CD4-positive, alpha-beta T cell (primary cell): Measurements from ENCODE around the gene ADAM11. TPM values are rescaled to one million over a fixed set of nuclear protein-coding genes. Genes with fewer than 3 reads are reported as not detected.

ENCODE experiments used
- ATAC-seq: fragments of 200-7000 bp; cut with Tn5 transposase; one replicate; pipeline ENCODE4 v1.10.0; 2022; ENCODE audit warnings: mild to moderate bottlenecking; ENCODE audit not compliant: poor library complexity
- CTCF ChIA-PET: fragments of 350-600 bp; sonication (Branson Sonifier 250); formaldehyde crosslinking; loops from one replicate; lab custom pipeline; 2021; ENCODE audit warnings: antibody characterized with exemption, inconsistent platforms; lab: Charles Lee
- POLR2A ChIA-PET: fragments of 350-600 bp; sonication (Branson Sonifier 250); formaldehyde crosslinking; loops from one replicate; lab custom pipeline; 2021; ENCODE audit warnings: antibody characterized with exemption, inconsistent platforms; lab: Charles Lee
- DNase-seq, 14 experiments: peaks; one replicate each; pipeline ENCODE4 v3.0.0-alpha.2; 2013 to 2020; ENCODE audit warnings: mixed read lengths in 2 of 14
- H3K27ac ChIP-seq, 2 donors: one replicate each; pipeline versions ENCODE4 v1.5.1 to v1.7.0; 2013; ENCODE audit warnings: low read length in 2 of 2, low read depth in 1 of 2, mild to moderate bottlenecking in 1 of 2
- H3K27me3 ChIP-seq, 2 experiments: 1 replicate in 1 of 2; 2 replicates in 1 of 2; pipeline versions ENCODE4 v1.6.1 to v1.7.0; 2013; ENCODE audit warnings: low read length in 2 of 2, control low read depth in 1 of 2, mild to moderate bottlenecking in 1 of 2, moderate library complexity in 1 of 2; ENCODE audit not compliant: insufficient read depth in 2 of 2, control insufficient read depth in 1 of 2
- H3K36me3 ChIP-seq: one replicate; pipeline ENCODE4 v1.6.1; 2013; ENCODE audit warnings: low read length, control low read depth; ENCODE audit not compliant: insufficient read depth
- H3K4me1 ChIP-seq: one replicate; pipeline ENCODE4 v1.6.1; 2013; ENCODE audit warnings: low read length, control low read depth; ENCODE audit not compliant: insufficient read depth
- H3K4me3 ChIP-seq: one replicate; pipeline ENCODE4 v1.5.1; 2013; ENCODE audit warnings: mild to moderate bottlenecking, low read length, moderate library complexity
- H3K9me3 ChIP-seq, 2 experiments: 1 replicate in 1 of 2; 2 replicates in 1 of 2; pipeline versions ENCODE4 v1.6.1 to v1.7.0; 2013; ENCODE audit warnings: low read length in 2 of 2, mild to moderate bottlenecking in 2 of 2, control low read depth in 1 of 2, moderate library complexity in 1 of 2; ENCODE audit not compliant: control insufficient read depth in 1 of 2, insufficient read depth in 1 of 2
- H3K27ac Mint-ChIP-seq: one replicate; pipeline ENCODE4 v1.8.0; 2020; ENCODE audit warnings: mixed read lengths
- H3K27me3 Mint-ChIP-seq: one replicate; pipeline ENCODE4 v1.8.0; 2021; ENCODE audit warnings: mixed read lengths
- H3K36me3 Mint-ChIP-seq: one replicate; pipeline ENCODE4 v1.8.0; 2021; ENCODE audit warnings: low read depth, mixed read lengths
- H3K4me1 Mint-ChIP-seq: one replicate; pipeline ENCODE4 v1.8.0; 2021; ENCODE audit warnings: low read depth, mixed read lengths
- H3K4me3 Mint-ChIP-seq: one replicate; pipeline ENCODE4 v1.8.0; 2020; ENCODE audit warnings: mild to moderate bottlenecking, mixed read lengths
- H3K9me3 Mint-ChIP-seq: one replicate; pipeline ENCODE4 v1.8.0; 2020; ENCODE audit warnings: mixed read lengths
- intact Hi-C, 2 experiments: fragments of 100-400 bp; cut with DNase I in 1 of 2; cut with micrococcal nuclease in 1 of 2; formaldehyde crosslinking; loops; one replicate each; pipeline versions ENCODE4 v1.15.1 to v1.9.0; 2023 to 2025; cut with DNase I, micrococcal nuclease
- total RNA-seq, 174 experiments: library from RNA in 2 of 174; stranded (reverse) in 2 of 174; gene quantifications; one replicate each; pipeline ENCODE4 v1.2.3 and lab custom pipeline; 2021 to 2026
- TF ChIP-seq, protein P1 (sequence below): fragments of 200-600 bp; IDR thresholded peaks from one replicate; pipeline ENCODE4 v1.8.0; 2022; ENCODE audit warnings: antibody characterized with exemption, mild to moderate bottlenecking

Gene ADAM11
- total RNA-seq, 2 experiments from 2014 or later = 0.16 to 0.47 TPM

- TF ChIP-seq, protein P1, sequence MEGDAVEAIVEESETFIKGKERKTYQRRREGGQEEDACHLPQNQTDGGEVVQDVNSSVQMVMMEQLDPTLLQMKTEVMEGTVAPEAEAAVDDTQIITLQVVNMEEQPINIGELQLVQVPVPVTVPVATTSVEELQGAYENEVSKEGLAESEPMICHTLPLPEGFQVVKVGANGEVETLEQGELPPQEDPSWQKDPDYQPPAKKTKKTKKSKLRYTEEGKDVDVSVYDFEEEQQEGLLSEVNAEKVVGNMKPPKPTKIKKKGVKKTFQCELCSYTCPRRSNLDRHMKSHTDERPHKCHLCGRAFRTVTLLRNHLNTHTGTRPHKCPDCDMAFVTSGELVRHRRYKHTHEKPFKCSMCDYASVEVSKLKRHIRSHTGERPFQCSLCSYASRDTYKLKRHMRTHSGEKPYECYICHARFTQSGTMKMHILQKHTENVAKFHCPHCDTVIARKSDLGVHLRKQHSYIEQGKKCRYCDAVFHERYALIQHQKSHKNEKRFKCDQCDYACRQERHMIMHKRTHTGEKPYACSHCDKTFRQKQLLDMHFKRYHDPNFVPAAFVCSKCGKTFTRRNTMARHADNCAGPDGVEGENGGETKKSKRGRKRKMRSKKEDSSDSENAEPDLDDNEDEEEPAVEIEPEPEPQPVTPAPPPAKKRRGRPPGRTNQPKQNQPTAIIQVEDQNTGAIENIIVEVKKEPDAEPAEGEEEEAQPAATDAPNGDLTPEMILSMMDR = no peak
- DNase-seq (no peak), ATAC-seq (no peak)
- Histone ChIP-seq H3K4me1 (no peaks in the 10 kb centered on the region), H3K9me3 (no peaks in the 10 kb centered on the region), H3K36me3 (no peaks in the 10 kb centered on the region), H3K27me3 (peaks cover 8 to 10% of the 10 kb centered on the region in 2 experiments), H3K27ac (no peak overlapping the region), H3K4me3 (no peak overlapping the region)
- Mint-ChIP-seq H3K4me3 (no peak overlapping the region), H3K36me3 (no peaks in the 10 kb centered on the region), H3K27ac (no peak overlapping the region), H3K27me3 (peaks cover 32% of the 10 kb centered on the region), H3K9me3 (no peaks in the 10 kb centered on the region), H3K4me1 (no peaks in the 10 kb centered on the region)
- intact Hi-C loops = no loop called here
- ChIA-PET POLR2A (no interaction called here), CTCF (no interaction called here)
Measured at GRCh38 chr17:44767493-44767892, 8.7 kb downstream of the ADAM11 start.

GRCh38 chr17:44768505-44769142 is 9.8 kb downstream of the ADAM11 start:
- Mint-ChIP-seq H3K27ac (no peak overlapping the region), H3K36me3 (no peaks in the 10 kb centered on the region), H3K4me3 (no peak overlapping the region), H3K9me3 (no peaks in the 10 kb centered on the region), H3K4me1 (no peaks in the 10 kb centered on the region), H3K27me3 (peaks cover 22% of the 10 kb centered on the region)
- DNase-seq (no peak), ATAC-seq (no peak)
- TF ChIP-seq, protein P1 = no peak
- no peaks in the 10 kb centered on the region for H3K4me1 ChIP-seq
- H3K9me3 ChIP-seq = no peaks in the 10 kb centered on the region
- CTCF ChIA-PET = no interaction called here
- peaks cover 8 to 10% of the 10 kb centered on the region in 2 experiments for H3K27me3 ChIP-seq
- intact Hi-C loops = no loop called here
- no peak overlapping the region for H3K4me3 ChIP-seq
- POLR2A ChIA-PET = no interaction called here
- H3K36me3 ChIP-seq = no peaks in the 10 kb centered on the region
- no peak overlapping the region for H3K27ac ChIP-seq

DNA sequence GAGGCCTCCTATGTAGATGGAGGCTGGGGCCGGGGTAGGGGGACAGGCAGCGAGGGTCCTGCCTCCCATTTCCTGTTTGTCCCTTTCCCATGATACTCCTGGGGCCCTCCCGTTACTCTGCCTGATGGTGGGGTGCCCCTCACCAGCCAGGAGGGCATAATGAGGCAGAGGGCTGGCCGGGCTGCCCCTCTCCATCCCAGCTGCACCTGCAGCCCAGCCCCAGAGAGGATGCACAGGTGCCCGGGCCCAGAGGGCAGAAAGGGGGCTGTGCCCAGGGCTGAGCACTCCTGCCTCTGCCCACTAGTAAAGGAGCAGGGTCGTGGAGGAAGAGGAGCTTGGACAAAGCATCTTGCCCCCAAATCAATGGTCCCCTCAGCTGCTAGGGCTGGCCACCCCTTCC is 10.4 kb downstream of the ADAM11 start:
- no peak overlapping the region for H3K4me3 ChIP-seq
- TF ChIP-seq, protein P1 = no peak
- Mint-ChIP-seq H3K27me3 (peaks cover 22% of the 10 kb centered on the region), H3K4me1 (no peaks in the 10 kb centered on the region), H3K36me3 (no peaks in the 10 kb centered on the region), H3K4me3 (no peak overlapping the region), H3K27ac (no peak overlapping the region), H3K9me3 (no peaks in the 10 kb centered on the region)
- DNase-seq = no peak
- H3K27ac ChIP-seq = no peak overlapping the region
- intact Hi-C loops = no loop called here
- ATAC-seq = no peak
- no peaks in the 10 kb centered on the region for H3K9me3 ChIP-seq
- ChIA-PET POLR2A (no interaction called here), CTCF (no interaction called here)
- no peaks in the 10 kb centered on the region for H3K4me1 ChIP-seq
- H3K27me3 ChIP-seq = peaks cover 8 to 10% of the 10 kb centered on the region in 2 experiments
- H3K36me3 ChIP-seq = no peaks in the 10 kb centered on the region
